ENCODE data around the gene PTX4.
A peak's percentile ranks its signal among the peaks of the same experiment; 100 is the strongest.

PTX4 gene, protein sequence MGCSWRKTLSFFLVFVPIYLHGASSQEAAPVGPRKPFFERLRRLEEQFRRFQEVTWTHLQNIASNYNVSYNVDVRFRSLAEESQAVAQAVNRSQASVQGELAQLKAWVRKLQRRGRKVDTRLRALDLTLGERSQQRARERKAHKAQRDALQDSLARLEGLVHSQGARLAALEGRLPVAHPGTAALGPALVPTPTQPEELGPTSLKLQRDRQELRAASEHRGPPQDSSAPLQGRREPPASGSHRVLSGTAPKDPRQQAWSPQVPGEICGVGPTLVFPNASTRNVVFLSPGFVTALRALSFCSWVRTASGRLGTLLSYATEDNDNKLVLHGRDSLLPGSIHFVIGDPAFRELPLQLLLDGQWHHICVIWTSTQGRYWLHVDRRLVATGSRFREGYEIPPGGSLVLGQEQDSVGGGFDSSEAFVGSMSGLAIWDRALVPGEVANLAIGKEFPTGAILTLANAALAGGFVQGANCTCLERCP
- total RNA-seq, result 0 reads per million in 2 donors

DNA sequence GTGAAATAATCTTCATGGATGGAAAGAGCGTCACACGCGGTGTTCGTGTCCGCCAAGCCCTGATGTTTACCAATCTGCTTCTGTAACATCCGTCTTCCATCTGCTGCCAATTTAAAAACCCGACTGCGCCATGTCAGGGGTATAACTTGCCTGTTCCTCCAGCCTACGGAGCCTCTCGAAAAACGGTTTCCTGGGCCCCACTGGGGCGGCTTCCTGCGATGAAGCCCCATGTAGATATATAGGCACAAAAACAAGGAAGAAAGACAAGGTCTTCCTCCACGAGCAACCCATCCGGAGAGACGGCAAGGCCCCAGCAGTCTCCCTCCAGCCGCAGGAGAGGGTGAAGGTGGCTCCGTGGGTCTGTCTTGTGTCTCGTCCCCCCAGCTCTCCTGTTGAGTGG, at the start of gene PTX4:
PTX4 (minus strand) TSS at position 326 of the 400 bp plus-strand sequence; CDS start at position 291, 35 bp downstream.
- DNase-seq, result no peak

DNA sequence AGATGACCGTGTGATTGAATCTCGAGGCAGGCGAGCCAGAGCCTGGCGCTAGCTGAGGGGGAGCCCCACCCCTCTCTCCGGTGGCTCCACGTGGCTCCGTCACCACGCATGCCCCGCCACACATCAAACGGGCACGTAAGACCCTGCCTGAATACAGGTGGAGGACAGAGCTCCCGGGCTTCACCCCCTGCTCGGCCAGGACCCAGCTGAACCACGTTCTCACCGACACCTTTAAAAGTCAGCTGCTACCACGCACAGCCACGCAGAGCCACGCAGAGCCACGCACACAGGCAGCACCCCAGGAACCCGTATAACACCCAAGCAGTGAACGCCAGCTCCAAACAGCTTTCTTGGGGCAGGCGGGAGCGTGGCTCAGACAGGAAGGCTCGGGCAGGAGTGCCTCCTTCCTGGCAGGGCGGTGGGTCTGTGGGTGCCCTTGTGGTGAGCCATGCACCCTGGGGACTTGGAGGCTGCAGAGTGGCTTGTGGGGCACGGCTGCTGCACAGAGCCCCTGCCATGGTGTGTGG, 49.1 kb upstream of the PTX4 start:
- DNase-seq, result peak in 2 of 5 experiments; percentile 48 to 66

DNA sequence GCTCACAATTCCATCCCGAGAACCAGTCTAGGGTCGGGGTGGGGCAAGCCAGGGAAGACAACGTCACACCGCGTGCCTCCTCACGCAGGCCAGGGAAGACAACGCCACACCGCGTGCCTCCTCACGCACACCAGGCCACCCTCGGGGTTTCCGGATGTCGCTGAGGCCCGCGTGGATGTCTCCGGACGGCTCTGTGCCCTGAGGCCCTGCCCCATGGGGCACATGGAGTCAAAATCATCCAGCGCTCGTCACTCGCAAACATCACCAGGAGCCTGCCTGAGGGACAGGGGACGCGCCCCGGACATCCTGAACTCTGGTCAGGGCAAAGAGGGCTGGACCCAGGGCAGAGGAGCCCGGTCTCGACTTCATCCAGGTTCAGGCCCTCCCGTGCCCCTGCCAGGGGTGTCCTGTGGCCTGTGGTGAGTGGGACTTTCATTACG, 48.4 kb upstream of the PTX4 start:
- no peak for DNase-seq

DNA sequence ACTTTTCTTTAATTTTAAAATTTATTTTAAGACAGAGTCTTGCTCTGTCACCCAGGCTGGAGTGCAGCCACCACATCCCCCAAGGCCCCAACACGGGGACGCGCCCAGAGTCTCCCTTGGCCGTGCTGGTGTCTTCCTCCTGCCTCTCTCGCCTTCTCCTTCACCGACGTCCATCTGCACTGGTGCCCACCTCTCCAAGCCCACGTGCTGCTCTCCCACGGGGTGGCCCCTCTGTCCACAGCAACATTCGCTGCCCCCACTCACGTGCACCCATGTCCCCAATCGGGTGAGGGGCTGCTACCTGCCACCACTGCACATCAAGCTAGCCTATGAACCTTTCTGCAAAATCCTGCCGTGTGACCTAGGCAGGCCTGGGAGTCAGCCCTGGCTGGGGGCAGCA, 47.9 kb upstream of the PTX4 start:
- DNase-seq, result no peak

DNA sequence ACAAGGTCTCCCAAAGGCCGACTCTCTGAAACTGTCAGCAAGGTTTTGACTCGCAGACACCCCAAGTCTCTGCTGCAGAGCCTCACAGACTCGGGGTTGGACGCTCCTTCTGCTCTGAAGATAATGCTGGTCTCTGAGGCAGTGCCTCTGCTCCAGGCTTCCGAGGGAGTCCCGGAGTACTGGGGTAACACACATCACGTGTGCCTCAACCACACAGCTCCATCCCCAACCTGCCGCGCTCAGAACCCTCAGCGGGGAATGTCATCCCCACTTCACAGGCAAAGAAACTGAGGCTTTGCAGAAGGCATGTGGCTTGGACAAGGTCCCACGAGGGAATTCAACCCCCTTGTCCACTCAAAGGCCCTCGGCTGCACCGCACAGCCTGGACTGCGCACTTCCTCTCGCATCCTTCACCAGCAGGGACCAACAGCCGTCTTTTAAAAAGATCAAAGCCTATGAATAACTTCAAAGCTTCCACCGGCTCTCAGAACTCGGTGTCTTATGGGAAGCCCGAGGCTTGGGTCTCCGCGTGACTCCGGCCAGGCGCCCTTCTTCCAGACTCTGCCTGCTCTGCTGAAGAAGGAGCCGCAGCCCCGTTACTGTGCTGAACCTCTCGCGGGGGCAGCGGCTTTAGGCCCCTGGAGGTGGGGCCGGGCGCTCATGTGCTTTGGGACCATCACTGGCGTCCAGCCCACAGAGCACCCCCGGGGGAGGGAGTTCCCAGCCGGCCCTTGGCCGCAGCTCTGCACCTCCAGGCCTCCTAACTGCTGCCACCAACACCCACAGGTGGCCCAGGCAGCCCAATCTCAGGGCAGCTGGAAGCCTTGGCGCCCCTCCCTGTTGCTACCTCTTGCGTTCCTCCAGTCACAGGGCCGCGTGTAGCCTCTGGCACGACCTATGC, 46.9 kb upstream of the PTX4 start:
- peak in 2 of 5 experiments; percentile 26 to 51 for DNase-seq

DNA sequence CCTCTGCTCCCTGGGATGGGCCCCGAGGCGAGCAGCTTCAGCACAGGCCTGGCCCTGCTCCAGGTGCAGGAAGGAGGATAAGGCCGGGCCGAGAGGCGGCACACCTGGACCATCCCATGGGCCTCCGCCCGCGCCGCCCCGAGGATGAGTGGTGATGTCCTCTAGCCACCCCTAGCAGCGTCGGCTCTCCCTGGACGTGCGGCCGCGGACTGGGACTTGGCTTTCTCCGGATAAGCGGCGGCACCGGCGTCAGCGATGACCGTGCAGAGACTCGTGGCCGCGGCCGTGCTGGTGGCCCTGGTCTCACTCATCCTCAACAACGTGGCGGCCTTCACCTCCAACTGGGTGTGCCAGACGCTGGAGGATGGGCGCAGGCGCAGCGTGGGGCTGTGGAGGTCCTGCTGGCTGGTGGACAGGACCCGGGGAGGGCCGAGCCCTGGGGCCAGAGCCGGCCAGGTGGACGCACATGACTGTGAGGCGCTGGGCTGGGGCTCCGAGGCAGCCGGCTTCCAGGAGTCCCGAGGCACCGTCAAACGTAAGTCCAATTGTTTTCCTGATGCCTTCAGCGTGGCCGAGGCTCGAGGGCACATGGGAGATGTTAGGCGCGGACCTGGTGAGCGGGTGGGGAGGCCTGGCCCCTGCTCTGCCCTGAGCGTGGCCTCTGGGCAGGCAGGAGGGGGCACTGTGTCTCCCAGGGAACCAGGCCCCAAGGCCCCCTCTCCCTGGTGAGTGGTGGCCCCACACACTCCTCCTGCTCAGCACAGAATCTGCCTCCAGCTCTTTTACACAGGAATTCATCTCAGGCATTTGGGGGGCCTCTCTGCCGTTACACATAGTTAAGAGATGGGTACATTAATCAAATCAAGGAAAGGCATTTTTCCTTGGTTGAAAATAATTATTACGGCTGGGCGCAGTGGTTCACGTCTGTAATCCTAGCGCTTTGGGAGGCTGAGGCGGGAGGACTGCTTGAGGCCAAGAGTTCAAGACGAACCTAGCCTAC, 45.6 kb upstream of the PTX4 start:
- DNase-seq, result peak in 1 of 5 experiments; percentile 30

DNA sequence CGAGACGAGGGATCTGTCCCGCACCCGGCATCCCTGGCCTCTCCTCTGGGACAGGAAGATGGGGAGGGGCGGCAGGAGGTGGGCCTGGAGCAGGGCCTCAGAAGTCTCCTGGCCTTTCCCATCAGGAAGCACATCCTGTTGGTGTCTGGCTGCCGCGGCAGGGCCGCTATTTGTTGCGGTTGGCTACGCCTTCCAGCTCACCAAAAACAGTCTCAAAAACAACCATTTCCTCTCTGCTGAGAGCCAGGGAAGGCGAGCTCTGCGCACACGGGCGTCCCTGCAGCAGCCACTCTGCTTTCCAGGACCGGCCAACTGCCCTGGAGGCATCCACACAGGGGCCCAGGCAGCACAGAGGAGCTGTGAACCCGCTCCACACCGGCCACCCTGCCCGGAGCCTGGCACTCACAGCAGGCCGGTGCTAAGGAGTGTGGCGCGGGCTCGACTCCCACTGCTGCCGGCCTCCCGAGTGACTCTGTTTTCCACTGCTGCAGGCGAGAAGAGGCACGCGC, 44.8 kb upstream of the PTX4 start, which contains the start of gene TMEM204:
TMEM204 (plus strand) TSS at position 224 of the 509 bp plus-strand sequence. CDS start 610 bp downstream, outside the sequence.
- DNase-seq, result peak in 2 of 5 experiments; percentile 38 to 74

DNA sequence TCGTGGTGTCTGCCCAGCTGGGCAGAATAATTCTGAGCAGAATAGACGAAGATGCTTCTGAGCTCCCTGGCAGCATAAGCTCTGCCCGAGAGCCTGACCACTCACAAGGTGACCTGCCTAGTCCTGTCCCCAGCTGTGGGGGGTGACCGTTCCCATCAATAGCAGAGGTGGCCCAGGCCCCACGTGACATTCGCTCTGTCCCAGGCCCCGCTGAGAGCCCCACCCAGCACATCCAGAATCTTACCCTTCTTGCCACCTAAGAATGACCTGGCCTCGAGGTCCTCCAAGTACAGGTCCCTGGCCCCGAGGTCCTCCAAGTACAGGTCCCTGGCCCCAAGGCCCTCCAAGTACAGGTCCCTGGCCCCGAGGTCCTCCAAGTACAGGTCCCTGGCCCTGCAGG, 44.0 kb upstream of the PTX4 start:
- no peak for DNase-seq

DNA sequence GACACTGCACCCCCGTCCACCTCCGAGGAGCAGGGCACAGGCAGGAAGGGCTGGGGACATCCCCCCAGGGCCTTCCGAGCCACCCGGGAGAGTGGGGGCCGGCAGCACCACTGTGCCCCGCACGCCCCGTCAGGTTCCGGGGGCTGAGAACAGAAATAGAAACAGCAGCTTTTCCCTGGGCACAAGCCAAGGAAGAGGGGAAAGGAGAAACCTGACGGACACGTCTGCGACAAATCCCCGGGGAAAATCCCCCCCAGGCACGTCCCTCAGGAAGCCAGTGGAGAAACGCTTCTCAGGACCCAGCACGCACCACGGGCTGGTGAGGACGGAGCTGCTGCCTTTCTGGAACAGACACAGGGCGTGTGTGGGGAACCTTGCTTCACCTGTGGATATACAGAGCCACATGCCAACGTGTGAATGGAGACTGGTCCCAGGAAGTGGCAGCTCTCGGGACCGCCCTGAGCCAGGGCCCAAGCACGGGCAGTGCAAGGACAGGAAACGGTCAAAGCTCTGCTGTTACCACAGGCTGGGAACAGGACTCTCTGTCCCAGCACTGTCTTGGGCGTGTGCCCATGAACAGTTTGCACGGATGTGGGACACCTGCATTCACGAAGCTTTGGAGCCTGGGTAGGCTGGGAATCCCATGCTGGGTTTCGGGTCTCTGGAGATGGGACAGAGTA, 43.5 kb upstream of the PTX4 start:
- DNase-seq, result no peak

DNA sequence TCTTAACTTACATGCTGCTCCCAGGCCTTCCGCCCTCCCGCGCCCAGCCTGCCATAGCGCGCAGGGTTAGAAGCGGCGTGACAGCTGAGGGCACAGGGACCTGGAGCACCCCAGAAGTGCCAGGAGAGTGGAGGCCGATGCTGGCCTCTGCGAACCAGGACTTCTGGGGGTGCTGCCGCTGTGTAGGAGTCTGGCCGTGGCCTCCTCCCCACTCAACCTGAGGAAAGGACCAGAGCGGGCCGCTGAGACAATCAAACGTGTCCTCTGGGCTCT, 42.8 kb upstream of the PTX4 start:
- DNase-seq, result no peak

DNA sequence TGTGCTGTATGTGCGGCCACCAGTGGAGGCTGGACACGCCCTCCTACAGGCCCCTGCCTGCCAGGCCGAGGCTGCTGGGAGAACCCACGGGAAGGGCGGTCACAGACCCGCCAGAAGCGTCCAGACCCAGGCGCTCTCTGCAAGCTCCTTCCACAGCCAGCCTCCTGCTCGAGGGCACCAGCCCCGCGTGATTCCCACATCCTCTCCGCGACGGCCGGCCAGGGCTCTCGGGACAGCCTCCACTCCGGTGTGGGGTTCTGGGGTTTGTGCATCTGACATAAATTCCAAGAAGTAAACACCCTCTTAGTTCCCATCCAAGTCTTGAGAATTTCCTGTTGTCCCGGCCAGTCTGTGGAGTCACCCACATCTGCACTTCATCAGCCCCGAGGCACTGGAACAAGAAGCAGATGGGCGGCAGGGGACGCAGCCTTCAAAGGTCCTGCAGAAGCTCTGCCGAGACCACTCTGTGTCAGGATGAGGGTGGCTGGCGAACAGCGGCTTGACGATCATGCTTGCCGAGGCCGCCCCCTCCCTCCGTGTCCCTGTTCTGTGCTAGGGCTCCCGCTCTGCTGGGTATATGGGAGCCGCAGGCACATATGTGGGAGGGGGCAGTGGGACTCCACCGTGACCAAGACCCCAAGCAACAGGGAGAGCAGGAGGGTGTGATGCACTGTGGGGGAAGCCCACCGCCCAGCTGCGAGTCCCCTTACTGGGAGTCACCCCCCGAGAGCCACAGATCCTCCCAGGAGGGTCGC, 42.3 kb upstream of the PTX4 start:
- no peak for DNase-seq

DNA sequence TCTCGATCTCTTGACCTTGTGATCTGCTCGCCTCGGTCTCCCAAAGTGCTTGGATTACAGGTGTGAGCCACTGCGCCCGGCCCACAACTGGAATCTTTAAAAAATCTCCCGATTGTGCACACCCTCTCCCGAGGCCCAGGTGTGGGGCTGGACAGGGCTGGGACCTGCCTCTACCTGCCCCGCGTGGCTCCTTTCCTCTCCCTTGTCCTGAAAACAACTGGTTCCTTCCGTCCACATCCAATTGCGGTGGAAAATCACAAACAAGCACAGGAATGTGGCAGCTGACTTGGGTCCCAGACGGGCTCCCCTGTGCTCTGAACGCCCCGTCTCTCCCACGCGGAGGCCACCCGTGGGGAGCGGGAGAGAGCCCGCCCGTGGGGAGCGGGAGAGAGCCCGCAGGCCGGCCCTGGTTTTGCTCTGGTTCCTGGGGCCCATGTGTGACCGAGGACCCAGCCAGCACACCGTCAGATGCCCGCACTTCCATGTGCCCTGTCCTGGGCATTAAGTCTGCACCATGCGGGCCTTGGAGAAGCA, 41.7 kb upstream of the PTX4 start:
- no peak for DNase-seq

DNA sequence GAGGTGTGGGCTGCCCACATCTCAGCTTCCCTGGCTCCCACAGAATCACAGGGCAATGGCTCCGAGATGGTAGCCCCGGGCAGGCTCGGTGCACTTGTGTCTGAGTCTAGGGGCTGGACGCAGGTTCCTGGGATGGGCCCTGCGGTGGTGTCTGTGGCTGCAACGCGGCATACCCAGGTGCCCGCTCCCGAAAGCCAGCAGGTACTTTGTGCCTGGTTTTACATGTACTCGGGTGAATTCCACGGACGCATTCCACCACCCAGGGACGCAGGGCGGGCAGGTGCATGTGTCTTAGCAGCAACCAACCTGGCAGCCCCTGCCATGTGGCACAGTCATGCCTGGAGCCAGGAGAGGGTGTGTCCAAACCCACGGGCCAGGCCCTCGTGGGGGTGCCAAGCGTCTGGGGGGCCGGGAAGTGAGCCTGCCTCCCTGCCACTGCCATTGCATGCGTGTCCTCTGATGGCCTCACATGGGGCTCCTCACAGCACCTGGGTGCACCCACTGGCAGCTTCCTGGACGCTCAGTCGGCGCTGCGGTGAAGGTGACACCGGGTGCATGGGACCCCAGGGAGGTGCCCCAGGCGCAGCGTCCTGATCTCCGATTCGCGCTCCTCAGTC, 40.3 kb upstream of the PTX4 start:
- DNase-seq, result no peak

DNA sequence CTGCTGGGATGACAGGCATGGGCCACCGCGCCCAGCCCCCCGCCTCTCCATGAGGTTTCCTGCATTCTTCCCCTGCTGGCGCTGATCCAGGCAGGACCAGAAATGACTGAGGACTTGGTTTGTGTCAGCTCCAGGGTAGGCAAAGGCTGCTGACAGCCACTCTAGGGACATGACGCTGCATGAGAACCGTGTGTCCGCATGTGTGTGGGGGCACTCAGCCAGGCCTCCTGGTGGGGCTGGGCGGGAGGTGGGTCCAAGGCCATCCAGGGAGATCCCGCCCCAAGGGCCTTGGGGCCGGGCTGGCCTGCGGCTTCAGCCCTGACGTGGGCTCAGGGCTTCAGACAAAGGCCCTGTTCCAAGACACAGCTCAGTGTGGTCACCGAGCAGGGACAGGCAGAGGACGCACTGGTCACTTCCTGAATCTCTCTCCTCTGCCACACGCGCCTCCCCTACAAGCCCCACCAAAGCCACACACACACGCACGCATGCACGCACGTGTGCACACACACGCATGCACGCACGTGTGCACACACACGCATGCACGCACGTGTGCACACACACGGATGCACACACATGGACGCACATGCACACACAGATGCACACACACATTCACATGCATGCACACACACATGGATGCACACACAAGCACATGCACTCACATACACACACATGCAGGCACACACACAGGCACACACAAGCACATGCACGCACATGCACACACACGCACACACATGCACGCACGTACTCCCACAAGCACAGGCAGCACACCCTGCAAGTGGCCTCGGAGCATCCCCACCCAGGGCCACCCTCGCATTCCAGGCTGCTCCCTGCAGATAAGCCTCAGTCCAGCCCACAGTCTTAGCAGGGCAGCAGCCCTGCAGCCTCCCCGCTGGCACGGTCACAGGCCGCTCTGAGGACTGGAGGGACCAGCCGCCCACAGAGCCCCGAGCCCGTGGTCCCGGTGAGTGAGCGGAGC, 39.4 kb upstream of the PTX4 start:
- no peak for DNase-seq

DNA sequence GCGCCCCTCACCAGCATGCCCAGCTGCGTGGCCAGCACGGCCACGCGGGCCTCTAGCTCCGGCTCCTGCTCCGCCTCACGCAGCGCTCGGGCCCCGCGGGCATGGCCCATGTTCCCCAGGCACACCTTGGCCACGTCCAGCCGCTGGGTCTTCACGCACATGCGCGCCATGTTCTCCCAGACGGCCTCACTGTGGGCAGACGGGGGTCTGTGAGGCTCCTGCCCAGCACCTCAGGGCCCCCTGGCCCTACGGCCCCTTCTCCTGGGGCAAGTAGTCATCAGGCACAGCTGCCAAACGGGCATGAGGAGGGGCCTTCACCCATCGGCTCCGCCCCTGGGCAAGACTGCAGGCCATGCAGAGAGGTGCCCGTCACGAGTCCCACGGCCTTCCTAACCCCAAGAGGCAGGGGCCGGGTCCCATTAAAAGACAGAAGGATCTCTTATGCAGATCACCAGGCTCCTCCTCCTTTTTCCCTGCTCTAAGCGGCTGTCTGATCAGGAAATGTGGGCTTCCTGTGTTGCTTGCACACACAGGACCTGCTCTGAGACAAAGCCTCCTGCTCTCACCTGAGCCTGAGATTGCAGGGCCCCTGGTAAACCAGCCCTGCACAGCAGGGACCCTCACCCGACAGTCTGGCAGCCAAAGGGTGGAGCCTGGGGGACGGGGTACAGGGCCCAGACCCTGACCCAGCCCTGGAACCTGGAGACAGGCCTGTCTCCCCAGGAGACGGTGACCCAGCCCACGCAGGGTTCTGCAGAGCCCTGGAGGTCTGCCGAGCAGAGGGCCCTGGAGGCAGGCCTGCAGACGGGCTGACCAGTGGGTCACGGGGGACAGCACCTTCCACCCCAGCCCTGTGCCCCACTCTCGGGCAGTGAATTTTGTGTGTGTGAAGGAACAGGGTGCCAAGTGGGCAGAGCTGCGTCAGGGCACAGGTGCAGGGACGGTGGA, 38.1 kb upstream of the PTX4 start:
- DNase-seq, result peak in 2 of 5 experiments; percentile 45

DNA sequence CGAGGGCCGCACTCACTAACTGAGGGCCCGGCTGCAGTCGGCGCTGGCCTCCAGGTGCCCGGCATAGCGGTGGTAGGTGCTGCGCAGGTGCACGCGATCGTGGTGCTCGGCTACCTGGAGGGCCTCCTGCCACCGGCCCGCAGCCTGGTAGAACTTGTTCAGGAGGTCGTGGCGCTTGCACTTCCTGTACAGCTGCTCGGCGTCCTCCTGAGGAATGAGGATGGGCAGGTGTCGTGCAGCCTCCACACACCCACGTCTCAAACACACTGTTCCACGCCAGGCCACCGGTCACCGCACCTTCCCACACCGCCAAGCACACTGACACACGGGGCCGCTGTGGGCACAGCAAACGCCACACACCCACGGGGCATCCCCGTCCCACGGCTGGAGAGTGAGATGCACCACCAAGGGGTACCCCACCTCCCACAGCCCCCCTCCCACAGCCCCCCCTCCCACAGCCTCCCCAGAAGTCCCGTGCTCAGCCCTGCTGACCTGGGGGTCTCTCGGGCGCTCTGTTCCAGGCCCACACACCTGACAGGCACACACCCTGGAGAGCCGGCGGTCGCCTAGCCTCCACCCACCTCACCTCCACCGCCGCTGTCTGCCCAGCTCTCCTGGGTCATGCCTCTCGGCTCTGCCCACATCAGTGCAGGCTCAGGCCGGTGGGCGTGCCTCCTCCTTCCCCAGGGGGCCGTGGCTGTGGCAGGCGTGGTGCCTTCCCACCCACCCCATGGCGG, 37.3 kb upstream of the PTX4 start:
- peak in 1 of 5 experiments; percentile 25 for DNase-seq
